ENCODE measurements around the gene RHCE.

Gene RHCE

DNA sequence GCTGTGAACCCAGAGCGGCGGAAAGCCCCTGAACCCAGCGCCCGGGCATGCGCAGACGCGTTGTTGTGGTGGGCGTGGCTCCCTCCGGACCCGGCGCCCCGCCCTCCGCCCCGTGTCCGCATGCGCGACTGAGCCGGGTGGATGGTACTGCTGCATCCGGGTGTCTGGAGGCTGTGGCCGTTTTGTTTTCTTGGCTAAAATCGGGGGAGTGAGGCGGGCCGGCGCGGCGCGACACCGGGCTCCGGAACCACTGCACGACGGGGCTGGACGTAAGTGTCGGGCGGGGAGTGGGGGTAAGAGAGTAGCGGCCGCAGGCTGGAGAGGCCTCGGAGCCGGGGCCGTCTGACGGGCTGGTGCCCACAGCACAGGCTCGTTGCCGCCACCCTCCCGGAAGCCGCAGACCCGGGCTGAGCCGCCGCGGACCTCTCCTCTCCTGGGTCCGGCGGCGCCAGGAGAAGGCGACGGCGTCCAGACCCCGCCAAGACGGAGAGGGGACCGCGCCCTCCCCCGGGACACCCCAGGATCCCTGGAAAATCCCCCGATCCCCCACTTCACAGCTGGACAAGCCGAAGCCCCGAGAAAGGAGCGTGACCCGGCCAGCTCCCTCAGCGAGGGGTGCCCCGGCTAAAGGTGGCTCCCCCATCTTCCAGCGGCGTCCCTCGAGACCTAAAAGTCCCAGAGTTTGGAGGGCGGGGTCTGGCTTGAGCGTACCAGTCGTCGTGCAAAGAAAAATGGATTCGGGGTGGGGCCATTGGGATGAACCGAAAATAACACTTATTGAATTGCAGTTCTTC is 82.2 kb downstream of the RHCE start, which contains the start of gene TMEM50A (continued):
- TF ChIP-seq, protein P1, sequence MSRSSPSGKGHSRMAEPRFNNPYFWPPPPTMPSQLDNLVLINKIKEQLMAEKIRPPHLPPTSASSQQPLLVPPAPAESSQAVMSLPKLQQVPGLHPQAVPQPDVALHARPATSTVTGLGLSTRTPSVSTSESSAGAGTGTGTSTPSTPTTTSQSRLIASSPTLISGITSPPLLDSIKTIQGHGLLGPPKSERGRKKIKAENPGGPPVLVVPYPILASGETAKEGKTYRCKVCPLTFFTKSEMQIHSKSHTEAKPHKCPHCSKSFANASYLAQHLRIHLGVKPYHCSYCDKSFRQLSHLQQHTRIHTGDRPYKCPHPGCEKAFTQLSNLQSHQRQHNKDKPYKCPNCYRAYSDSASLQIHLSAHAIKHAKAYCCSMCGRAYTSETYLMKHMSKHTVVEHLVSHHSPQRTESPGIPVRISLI (tag by site-specific recombination; IDR thresholded peaks at IDR 0.05), result no peak
- peak; percentile 97 for TF ChIP-seq ZNF121 (tag by site-specific recombination; IDR thresholded peaks at IDR 0.05)
- TF ChIP-seq ZNF239 (tag by site-specific recombination; IDR thresholded peaks at IDR 0.05), result no peak
- peak; percentile 96; the same call in 1 of the 2 replicates for TF ChIP-seq ZBTB20 (tag by site-specific recombination; IDR thresholded peaks at IDR 0.05)
- TF ChIP-seq, protein P2, sequence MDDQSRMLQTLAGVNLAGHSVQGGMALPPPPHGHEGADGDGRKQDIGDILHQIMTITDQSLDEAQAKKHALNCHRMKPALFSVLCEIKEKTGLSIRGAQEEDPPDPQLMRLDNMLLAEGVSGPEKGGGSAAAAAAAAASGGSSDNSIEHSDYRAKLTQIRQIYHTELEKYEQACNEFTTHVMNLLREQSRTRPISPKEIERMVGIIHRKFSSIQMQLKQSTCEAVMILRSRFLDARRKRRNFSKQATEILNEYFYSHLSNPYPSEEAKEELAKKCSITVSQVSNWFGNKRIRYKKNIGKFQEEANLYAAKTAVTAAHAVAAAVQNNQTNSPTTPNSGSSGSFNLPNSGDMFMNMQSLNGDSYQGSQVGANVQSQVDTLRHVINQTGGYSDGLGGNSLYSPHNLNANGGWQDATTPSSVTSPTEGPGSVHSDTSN (CRISPR knock-in tag; IDR thresholded peaks at IDR 0.05), result no peak; the same call in 1 of the 2 replicates
- TF ChIP-seq, protein P3, sequence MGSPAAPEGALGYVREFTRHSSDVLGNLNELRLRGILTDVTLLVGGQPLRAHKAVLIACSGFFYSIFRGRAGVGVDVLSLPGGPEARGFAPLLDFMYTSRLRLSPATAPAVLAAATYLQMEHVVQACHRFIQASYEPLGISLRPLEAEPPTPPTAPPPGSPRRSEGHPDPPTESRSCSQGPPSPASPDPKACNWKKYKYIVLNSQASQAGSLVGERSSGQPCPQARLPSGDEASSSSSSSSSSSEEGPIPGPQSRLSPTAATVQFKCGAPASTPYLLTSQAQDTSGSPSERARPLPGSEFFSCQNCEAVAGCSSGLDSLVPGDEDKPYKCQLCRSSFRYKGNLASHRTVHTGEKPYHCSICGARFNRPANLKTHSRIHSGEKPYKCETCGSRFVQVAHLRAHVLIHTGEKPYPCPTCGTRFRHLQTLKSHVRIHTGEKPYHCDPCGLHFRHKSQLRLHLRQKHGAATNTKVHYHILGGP (tag by site-specific recombination; IDR thresholded peaks at IDR 0.05), result no peak
- TF ChIP-seq ZNF10 (tag by site-specific recombination; IDR thresholded peaks at IDR 0.05), result 0 out of 2 replicates have a peak, but pooled peaks have one; percentile 37
- no peak for TF ChIP-seq GLI4 (tag by site-specific recombination; IDR thresholded peaks at IDR 0.05)
- TF ChIP-seq ZBTB17 (tag by site-specific recombination; IDR thresholded peaks at IDR 0.05), result peak; percentile 63
- TF ChIP-seq ZNF416 (tag by site-specific recombination; IDR thresholded peaks at IDR 0.05), result no peak
- no peak for TF ChIP-seq ZNF133 (tag by site-specific recombination; IDR thresholded peaks at IDR 0.05)
- TF ChIP-seq, protein P4, sequence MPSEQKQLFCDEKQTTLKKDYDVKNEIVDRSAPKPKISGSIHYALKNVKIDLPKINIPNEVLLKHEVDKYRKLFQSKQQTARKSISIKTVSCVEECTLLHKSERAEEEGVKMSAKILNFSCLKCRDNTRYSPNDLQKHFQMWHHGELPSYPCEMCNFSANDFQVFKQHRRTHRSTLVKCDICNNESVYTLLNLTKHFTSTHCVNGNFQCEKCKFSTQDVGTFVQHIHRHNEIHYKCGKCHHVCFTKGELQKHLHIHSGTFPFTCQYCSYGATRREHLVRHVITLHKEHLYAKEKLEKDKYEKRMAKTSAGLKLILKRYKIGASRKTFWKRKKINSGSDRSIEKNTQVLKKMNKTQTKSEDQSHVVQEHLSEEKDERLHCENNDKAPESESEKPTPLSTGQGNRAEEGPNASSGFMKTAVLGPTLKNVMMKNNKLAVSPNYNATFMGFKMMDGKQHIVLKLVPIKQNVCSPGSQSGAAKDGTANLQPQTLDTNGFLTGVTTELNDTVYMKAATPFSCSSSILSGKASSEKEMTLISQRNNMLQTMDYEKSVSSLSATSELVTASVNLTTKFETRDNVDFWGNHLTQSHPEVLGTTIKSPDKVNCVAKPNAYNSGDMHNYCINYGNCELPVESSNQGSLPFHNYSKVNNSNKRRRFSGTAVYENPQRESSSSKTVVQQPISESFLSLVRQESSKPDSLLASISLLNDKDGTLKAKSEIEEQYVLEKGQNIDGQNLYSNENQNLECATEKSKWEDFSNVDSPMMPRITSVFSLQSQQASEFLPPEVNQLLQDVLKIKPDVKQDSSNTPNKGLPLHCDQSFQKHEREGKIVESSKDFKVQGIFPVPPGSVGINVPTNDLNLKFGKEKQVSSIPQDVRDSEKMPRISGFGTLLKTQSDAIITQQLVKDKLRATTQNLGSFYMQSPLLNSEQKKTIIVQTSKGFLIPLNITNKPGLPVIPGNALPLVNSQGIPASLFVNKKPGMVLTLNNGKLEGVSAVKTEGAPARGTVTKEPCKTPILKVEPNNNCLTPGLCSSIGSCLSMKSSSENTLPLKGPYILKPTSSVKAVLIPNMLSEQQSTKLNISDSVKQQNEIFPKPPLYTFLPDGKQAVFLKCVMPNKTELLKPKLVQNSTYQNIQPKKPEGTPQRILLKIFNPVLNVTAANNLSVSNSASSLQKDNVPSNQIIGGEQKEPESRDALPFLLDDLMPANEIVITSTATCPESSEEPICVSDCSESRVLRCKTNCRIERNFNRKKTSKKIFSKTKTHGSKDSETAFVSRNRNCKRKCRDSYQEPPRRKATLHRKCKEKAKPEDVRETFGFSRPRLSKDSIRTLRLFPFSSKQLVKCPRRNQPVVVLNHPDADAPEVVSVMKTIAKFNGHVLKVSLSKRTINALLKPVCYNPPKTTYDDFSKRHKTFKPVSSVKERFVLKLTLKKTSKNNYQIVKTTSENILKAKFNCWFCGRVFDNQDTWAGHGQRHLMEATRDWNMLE (tag by site-specific recombination; conservative IDR thresholded peaks at IDR 0.05; ENCODE audit: low read depth), result no peak
- 0 out of 2 replicates have a peak, but pooled peaks have one; percentile 22 for TF ChIP-seq BCL11B (tag by site-specific recombination; IDR thresholded peaks at IDR 0.05; ENCODE audit: low read depth)
- TF ChIP-seq ZNF350 (tag by site-specific recombination; IDR thresholded peaks at IDR 0.05), result no peak
- TF ChIP-seq, protein P5, sequence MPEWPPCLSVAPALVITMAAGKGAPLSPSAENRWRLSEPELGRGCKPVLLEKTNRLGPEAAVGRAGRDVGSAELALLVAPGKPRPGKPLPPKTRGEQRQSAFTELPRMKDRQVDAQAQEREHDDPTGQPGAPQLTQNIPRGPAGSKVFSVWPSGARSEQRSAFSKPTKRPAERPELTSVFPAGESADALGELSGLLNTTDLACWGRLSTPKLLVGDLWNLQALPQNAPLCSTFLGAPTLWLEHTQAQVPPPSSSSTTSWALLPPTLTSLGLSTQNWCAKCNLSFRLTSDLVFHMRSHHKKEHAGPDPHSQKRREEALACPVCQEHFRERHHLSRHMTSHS (tag by site-specific recombination; IDR thresholded peaks at IDR 0.05), result no peak
- no peak for TF ChIP-seq ZNF473 (tag by site-specific recombination; IDR thresholded peaks at IDR 0.05)
- TF ChIP-seq SETDB1 (IDR thresholded peaks at IDR 0.05; ENCODE audit: insufficient read length, low read length), result no peak
- no peak for TF ChIP-seq FEZF1 (tag by site-specific recombination; IDR thresholded peaks at IDR 0.05)
- TF ChIP-seq SALL2 (tag by site-specific recombination; IDR thresholded peaks at IDR 0.05; ENCODE audit: borderline replicate concordance), result no peak
- 0 out of 2 replicates have a peak, but pooled peaks have one; percentile 15 for TF ChIP-seq ZNF24 (tag by site-specific recombination; IDR thresholded peaks at IDR 0.05)
- TF ChIP-seq ZNF571 (tag by site-specific recombination; IDR thresholded peaks at IDR 0.05), result no peak
- peak; percentile 82 for TF ChIP-seq IKZF3 (tag by site-specific recombination; IDR thresholded peaks at IDR 0.05)
- no peak for TF ChIP-seq ZNF292 (tag by site-specific recombination; IDR thresholded peaks at IDR 0.05; ENCODE audit: borderline replicate concordance, low read depth)
- TF ChIP-seq, protein P6, sequence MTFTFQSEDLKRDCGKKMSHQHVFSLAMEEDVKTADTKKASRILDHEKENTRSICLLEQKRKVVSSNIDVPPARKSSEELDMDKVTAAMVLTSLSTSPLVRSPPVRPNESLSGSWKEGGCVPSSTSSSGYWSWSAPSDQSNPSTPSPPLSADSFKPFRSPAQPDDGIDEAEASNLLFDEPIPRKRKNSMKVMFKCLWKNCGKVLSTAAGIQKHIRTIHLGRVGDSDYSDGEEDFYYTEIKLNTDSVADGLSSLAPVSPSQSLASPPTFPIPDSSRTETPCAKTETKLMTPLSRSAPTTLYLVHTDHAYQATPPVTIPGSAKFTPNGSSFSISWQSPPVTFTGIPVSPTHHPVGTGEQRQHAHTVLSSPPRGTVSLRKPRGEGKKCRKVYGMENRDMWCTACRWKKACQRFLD (tag by site-specific recombination; IDR thresholded peaks at IDR 0.05), result no peak
- TF ChIP-seq GLIS2 (tag by site-specific recombination; IDR thresholded peaks at IDR 0.05), result no peak; the same call in none of the 2 replicates

Data from HEK293 (cell line).